Fibroblast of skin of abdomen (primary cell): ENCODE results near the gene ANHX. TPM values are rescaled to one million over a fixed set of nuclear protein-coding genes. Genes with fewer than 3 reads are reported as not detected.
"Not testable (repeated sequence)": the region's sequence is repeated elsewhere in the genome, so short reads cannot be mapped to it uniquely, and the experiment has no call there.

Source experiments
- DNase-seq: peaks from one replicate; pipeline ENCODE4 v3.0.0-alpha.2; 2013
- polyA plus RNA-seq, 2 experiments: library from polyadenylated mRNA; unstranded; fragments of 120-200 nt; gene quantifications; one replicate each; pipeline ENCODE4 v1.2.1, GENCODE V29; 2013; ENCODE audit not compliant: insufficient read length in 2 of 2

The ANHX gene
- polyA plus RNA-seq (2013, experiment 1 of 2; ENCODE audit: insufficient read length), result not detected
- polyA plus RNA-seq (2013, experiment 2 of 2; ENCODE audit: insufficient read length), result not detected

DNA sequence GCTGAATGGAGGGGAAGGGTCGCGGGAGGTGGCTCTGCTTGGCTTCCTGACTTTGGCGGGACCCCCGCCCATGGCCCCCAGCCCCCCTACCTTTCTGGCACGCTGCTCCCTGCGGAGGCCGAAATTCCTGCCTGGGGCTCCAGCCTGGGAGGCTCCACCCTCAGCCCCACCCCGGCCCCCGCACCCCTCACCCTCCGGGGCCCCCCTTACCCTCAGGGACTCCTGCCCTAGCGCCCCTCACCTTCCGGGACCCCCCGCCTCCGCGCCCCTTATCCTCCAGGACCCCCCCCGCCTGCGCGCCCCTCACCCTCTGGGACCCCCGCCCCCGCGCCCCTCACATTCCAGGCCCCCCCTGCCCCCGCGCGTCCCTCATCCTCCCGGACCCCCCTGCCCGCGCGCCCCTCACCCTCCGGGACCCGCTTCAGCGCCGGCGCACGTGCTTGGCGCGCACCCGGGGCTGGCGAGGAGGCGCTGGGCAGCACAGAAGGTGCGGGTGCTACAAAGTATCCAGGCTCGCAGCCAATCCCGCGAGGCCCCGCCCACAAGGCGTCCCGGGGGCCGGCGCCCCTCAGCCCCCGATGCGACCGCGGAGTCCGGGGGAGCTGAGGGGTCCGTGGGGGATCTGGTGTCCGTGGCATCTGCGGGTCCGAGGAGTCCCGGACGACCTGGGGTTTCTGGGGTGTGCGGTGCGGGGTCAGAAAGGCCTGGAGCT lies at the start of gene ANHX:
ANHX (minus strand) TSS at position 477 of the 712 bp plus-strand sequence. CDS start 1,521 bp downstream, outside the sequence.
- DNase-seq, result no peak

DNA sequence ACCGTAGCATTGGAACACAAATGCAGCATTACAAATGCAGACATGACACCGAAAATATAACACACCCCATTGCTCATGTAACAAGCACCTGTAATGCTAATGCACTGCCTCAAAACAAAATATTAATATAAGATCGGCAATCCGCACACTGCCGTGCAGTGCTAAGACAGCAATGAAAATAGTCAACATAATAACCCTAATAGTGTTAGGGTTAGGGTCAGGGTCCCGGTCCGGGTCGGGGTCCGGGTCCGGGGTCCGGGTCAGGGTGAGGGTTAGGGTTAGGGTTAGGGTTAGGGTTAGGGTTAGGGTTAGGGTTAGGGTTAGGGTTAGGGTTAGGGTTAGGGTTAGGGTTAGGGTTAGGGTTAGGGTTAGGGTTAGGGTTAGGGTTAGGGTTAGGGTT lies 29.0 kb upstream of the ANHX start:
- not testable (repeated sequence) for DNase-seq

DNA sequence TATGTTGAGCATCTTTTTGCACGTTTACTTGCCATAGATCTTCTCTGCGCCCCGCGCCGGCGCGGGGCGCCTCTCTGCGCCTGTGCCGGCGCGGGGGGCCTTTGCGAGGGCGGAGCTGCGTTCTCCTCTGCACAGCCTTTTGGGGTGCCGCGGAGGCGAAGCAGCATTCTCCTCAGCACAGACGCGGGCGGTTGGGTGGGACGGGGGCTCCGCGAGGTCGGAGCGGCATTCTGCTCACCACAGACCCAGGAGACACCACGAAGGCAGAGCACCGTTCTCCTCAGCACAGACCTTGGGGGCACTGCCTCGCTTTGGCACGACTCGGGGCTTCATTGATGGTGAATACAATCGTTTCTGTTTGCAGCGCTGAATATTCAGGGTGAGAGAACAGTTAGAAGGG lies 28.5 kb upstream of the ANHX start:
- no peak for DNase-seq

DNA sequence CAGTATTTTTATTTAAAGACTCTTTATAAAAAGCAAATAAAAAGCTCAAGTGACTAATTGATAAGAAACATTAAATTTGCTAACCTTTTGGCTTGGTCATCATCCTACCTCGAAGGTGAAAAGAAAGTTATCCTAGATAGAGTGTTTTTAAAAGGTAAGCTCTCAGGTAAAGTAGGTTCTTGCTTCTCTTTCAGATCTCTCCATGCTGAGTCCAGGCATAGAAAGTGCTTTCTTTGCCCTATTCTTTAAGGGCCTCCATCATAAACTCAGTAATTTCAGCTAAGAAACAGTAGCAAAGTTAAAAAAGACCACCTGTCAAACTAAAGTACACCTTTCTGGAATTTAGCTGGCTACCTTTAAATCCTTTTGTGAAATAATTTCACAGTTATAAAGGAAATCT lies 20.6 kb upstream of the ANHX start:
- no peak for DNase-seq

DNA sequence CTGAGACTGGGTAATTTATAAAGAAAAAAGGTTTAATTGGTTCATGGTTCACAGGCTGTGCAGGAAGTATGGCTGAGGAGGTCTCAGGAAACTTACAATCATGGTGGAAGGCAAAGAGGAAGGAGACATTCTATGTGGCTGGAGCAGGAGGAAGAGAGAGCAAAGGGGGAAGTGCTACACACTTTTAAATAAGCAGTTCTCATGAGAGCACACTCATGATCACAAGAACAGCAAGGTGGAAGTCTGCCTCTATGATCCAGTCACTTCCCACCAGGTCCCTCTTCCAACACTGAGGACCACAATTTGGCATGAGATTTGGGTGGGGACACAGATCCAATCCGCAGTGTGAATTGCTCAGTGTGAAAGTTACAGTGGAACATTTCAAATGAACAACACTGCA lies 20.2 kb upstream of the ANHX start:
- not testable (repeated sequence) for DNase-seq

DNA sequence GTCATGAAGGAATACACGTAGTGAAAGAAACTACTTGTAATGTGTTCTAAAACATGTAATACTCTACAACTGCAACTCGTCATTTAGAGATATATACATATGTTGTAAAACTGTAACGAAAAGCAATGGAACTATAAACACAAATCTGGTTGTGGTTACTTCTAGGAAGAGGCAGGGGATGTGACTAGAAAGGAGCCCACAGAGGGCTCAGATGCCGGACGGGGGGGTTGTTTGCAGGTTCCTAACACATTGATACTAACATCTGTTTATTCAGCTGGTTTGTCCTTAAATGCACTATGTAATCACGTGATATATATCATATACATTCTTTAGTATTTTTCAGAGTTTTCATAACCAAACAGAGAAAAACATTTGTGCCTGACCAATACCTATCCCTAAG lies 16.1 kb upstream of the ANHX start:
- DNase-seq, result no peak

DNA sequence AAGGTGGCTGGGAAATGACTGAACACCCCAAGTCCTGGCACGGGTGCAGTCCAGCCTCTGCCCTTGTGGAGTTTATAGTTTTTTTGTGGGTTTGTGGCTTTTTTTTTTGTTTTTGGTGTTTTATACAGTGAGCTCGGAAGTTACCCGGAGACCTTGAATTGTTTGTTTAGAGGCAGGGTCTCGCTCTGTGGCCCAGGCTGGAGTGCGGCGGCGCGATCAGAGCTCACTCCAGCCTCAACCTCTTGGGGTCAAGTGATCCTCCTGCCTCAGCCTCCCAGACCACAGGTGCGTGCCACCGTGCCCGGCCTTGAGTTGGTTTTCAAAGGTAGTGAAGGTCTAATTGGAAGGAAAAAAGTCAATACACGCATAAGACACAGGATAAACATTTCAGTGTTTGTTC lies 879 bp upstream of the ANHX start:
- no peak for DNase-seq

DNA sequence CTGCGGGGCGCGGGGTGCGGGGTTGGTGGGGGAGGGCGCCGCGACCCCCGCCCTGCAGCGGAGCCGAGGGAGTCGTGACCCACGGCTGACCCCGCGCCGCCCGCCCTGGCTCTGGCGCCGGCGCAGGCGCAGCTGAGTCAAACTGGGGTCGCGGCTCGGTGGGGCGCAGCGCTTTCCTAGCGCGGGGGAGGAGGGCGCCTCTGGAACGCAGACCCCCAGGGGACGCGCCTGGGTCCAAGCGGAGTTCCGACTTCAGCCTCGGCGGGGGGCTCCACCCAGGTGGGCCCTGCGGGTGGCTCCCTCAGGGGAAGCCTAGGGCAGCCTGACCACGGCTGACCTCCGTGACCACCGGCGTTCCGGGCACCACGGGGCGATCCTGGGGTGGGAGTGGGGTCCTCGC lies 467 bp upstream of the ANHX start:
- no peak for DNase-seq

DNA sequence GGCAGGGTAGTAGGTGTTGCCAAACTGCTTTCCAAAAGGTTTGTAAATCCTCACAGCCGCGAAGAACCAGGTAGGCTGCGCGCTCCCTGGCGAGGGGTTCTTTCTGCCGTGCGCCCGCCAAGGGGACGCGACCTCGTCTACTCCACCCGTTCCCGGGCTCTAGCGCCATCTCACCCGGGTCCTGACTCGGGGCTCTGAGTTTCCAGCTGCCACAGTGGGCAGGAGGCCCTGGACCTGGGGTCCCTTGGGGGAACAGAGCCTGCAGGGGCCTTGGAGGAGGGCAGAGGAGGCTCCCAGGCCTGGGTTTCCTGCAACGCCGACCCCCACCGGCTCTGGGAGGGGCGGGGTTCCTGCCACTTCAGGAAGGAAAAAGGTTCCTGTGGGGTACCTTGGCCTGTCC lies 706 bp downstream of the ANHX start:
- no peak for DNase-seq

DNA sequence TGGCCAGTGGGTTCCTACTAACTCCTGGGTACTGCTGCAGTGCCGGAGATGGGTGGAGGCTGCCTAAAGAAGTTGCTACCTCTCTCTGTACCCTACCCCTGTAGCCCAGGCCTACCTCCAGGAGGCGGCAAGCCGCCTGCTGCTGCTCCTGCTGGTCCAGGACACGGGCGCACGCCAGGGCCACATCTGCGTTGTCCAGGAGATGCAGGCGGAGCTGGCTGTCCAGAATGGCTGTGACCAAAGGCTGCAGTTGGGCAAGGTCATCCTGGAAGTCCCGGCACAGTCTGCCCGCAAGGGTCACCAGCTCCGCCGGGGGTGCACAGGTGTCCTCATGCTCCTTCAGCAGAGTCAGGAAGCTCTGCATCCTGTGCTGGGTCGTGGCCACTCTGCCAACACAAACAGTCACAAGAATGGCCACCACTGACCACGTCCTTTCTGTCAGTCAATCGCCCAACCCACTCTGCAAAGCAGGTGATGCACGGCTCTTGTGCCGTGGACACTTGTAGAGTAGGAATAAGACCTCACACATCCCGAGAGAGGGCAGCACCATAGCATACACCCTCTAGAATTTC lies 1.6 kb downstream of the ANHX start:
- DNase-seq, result no peak

DNA sequence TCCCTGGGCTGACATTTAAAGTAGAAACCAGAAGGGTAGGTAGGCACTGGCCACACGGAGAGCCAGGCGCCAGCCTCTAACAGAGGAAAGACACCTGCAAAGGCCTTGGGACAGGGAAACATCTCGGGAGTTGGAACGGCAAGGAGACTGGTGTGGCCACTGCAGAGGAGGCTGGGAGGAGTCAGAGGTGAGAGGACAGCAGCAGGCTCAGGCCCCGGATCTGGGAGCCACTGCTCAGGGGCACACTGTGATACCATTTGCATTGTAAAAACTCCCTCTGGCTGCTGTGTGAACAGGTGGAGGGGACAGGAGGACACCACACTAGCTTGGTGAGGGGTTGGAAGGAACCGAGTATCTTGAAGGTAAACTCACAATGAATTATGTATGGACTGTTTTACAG lies 2.7 kb downstream of the ANHX start:
- no peak for DNase-seq

DNA sequence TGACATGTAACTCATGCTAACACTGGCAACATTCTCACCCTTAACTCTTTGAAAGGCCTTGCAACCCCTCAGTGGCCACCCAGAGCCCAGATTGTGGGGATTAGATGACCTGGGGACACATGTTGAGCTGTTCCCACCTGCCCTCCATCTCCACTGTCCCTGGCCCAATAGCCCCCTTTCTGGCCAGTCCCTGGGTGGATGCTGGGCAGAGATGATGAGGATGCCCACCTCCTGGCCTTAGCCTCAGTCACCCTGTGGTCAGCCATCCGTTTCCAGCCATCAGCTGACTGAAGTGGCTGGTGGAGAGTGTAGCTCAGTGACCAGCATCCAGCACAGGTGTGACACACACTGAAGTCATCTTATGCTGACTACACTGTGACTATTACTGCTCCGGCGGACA lies 4.7 kb downstream of the ANHX start:
- no peak for DNase-seq

DNA sequence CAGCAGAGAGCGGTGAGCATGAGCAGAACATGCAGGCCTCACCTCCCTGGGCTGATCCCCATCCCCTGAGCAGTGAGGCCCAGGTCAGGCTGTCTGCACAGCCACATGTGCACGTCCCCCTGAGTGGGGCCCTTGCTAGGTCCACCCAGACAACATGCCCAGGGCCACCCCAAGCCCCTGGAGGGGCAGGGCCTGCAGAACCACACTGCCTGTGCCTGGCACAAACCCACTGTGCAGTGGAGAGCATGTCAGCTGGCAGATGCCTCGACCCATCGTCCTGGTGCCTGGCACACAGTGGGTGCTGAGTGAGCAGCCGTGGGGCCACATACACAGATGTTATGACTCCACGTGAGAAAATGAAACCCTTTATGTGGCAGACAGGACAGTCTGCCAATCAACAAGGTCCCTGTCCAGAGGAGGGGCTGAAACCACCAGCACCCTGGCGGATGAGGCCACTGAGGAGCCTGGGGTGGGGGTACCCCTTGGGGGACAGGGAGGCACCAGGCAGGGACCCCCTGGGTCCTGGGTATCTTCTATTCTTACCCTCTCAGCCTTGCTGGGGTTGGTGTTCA lies 8.3 kb downstream of the ANHX start:
- DNase-seq, result no peak

DNA sequence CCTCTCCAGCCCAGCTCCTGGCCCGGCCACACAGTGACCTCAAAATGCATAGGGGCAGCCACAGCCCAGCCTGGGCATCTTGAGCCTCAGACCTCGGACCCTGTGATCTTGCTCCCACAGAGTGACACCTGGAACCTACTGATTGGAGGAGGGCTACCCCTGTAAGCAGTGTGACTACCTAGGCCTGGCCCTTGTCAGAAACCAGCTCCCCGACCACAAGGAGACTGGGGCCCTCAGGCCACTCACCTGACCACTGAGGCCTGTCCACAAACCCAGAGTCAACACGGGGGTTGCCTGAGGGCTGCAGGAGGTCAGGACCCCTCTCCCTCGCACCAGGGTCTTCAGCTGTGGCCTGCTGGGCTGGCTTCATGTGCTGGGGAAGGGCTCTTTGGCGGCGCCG lies 9.0 kb downstream of the ANHX start:
- DNase-seq, result no peak

DNA sequence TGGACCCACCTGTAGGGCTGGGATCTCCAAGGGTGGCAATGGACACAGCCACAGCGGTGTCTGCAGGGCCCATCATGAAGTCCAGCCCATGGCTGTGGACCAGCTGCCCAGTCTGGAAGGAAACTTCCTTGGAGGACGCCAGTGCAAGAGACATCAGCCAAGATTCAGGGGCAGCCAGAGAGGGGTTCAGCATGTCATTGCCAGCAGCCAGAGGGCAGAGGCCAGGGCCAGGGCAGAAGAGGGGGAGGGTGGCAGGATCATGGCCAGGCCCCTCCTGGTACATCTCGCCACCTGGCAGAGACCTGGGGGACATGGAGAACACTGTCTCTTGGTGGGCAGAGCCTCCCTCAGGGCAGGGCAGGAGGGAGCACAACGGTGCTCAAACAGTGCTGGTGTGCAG lies 10.2 kb downstream of the ANHX start:
- DNase-seq, result no peak

DNA sequence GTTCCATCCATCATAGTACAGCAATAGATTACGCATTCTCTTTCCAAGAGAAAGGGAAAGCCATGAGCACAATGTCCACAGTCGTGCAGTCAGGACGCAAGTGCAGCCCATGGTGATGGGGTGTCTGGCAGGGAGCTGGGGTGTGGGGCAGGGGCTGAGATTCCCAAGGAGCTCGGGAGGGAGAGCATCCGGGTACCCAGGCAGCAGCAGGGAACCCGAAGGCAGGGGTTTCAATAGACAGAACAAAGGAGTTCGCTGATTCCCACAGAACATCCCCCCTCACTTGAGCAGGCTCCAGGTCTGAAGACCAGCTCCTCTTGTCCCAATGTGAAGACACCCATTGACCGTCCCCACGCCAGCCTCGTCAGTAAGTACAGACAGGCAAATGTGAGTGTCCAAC lies 13.5 kb downstream of the ANHX start:
- no peak for DNase-seq

DNA sequence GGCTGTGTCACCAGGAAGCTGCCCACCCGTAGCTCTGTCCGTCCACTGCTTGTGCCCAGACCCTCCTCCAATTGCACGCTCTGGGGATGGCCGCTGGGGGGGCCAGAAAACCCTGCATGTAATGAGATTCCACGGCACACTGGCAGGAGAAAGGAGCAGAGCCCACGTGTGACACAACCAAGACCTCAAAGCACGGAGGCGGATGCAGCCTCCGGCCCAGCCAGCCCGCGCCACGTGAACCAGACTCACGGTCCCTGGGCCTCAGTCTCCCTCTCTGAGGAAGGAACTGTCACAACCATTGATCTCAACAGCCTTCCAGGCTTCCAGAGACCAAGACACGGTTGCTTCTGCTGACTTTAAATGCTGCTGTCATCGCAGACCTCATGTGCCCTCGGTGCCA lies 14.4 kb downstream of the ANHX start:
- no peak for DNase-seq

DNA sequence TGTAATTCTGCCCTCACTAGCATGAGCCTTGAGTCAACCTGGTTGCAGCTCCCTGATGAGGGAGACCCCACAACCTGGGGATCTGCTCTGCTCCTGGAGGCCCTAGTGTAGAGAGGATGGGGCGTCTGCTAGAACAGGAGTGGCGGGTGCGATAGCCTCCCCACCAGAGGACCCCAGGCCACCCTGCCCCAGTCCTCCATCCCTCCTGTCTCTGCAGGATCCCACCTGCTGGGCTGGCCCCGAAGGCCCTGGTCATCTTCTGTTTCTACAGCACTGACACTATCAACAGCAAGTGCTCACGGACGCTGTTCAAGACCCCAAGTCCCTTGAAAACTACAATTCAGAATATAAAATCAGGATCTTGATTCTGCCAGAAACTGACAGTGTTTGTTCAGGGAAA lies 15.2 kb downstream of the ANHX start:
- no peak for DNase-seq

DNA sequence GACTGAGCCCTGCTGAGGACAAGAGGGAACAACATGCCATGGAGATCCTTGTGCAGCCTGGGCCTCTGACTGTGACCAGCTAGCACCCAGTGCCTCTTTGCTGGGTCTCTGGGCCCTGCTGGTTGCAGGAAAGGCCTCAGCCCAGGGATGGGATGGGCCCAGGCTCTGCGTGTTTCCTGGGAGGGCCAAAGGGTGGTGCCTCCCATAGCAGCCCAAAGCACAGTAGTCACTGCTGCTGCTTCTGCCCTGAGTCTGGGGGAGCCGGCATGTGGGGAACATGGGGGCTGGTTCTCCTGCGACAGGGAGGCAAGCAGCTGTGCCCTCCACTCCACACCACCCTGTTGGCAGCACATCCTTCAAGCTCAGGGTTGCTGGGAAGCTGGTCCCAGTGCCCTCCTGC lies 18.5 kb downstream of the ANHX start:
- DNase-seq, result no peak

DNA sequence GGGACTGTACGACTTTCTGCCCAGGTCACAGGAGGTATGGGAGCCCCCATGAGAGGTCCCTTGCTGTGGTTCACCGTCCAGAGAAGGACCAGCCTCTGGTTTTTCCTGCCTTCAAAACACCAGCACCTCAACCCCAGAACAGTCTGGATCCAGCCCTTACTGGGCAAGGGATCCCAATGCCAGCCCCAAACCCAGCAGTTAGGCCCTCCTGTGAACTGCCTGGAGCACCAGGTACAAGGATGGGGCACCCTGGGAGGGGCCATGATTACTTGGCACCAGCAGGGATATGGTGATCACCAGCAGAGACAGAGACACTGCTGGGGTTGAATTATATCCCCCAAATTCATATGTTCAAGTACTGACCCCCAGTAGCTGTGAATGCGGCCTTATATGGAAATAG lies 20.0 kb downstream of the ANHX start:
- DNase-seq, result no peak

DNA sequence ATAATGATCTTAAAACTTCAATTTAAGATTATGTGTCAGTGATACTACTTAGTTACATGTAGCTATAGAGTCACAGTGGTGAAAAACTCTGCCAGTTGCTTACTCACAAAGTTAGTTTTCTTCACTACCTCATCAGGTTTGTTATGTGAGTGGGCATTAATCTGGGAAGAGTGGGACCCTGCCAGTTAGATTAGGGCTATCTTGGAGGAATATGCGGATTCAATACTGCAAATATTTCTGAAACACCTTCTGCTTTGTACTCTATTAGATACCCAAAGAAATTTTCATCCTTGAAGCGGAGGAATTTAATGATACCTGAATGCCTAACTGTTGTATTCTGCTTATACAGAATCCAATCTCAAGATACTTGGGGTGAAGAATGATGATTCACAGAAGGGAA lies 29.3 kb downstream of the ANHX start:
- DNase-seq, result no peak

DNA sequence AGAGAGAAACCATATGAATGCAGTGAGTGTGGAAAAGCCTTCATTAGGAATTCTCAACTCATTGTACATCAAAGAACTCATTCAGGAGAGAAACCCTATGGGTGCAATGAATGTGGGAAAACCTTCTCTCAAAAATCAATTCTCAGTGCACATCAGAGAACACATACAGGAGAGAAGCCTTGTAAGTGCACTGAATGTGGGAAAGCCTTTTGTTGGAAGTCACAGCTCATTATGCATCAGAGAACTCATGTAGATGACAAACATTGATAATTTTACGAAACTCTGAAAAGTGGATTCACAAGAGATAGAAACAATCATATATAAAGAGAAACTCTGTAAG lies 31.4 kb downstream of the ANHX start:
- no peak for DNase-seq

DNA sequence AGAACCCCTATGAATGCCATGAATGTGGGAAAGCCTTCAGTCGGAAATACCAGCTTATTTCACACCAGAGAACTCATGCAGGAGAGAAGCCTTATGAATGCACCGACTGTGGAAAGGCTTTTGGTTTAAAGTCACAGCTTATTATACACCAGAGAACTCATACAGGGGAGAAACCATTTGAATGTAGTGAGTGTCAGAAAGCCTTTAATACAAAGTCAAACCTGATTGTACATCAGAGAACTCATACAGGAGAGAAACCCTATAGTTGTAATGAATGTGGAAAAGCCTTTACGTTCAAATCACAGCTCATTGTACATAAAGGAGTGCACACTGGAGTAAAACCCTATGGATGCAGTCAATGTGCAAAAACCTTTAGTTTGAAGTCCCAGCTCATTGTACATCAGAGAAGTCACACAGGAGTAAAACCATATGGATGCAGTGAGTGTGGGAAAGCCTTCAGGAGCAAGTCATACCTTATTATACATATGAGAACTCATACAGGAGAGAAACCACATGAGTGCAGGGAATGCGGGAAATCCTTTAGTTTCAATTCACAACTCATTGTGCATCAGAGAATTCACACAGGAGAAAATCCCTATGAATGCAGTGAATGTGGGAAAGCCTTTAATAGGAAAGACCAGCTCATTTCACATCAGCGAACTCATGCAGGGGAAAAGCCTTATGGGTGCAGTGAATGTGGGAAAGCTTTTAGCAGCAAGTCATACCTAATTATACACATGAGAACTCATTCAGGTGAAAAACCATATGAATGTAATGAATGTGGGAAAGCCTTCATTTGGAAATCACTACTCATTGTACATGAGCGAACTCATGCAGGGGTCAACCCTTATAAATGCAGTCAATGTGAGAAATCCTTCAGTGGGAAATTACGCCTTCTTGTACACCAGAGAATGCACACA lies 32.1 kb downstream of the ANHX start:
- no peak for DNase-seq
